ENCODE results near the gene TECTA. TPM values are rescaled to one million over a fixed set of nuclear protein-coding genes. Genes with fewer than 3 reads are reported as not detected.
"Not testable (repeated sequence)": the region's sequence is repeated elsewhere in the genome, so short reads cannot be mapped to it uniquely, and the experiment has no call there.

TECTA gene
- polyA plus RNA-seq, 1 donor, result 1.6 TPM

GRCh38 chr11:121095561-121095960 lies 5.5 kb upstream of the TECTA start:
- no peak for DNase-seq (ENCODE audit: low read depth)

- DNase-seq (ENCODE audit: low read depth), result no peak
These were observed 1.7 kb upstream of the TECTA start for GRCh38 chr11:121099364-121099763.

GRCh38 chr11:121099885-121100284 lies 1.2 kb upstream of the TECTA start:
- no peak for DNase-seq (ENCODE audit: low read depth)

GRCh38 chr11:121104312-121104762 lies 3.3 kb downstream of the TECTA start:
- DNase-seq (ENCODE audit: low read depth), result peak; percentile 68

- peak; percentile 95 for DNase-seq (ENCODE audit: low read depth)
These were observed 4.0 kb downstream of the TECTA start for GRCh38 chr11:121105063-121105480.

- DNase-seq (ENCODE audit: low read depth), result peak; percentile 60
These were observed 4.6 kb downstream of the TECTA start for GRCh38 chr11:121105481-121106195.

GRCh38 chr11:121106812-121107211 lies 5.8 kb downstream of the TECTA start:
- DNase-seq (ENCODE audit: low read depth), result no peak

- DNase-seq (ENCODE audit: low read depth), result no peak
These were observed 7.4 kb downstream of the TECTA start for GRCh38 chr11:121108413-121108812.

GRCh38 chr11:121109471-121109870 lies 8.4 kb downstream of the TECTA start:
- no peak for DNase-seq (ENCODE audit: low read depth)

GRCh38 chr11:121109916-121110586 lies 9.0 kb downstream of the TECTA start:
- DNase-seq (ENCODE audit: low read depth), result no peak

- no peak for DNase-seq (ENCODE audit: low read depth)
These were observed 10.1 kb downstream of the TECTA start for GRCh38 chr11:121110871-121111724.

- DNase-seq (ENCODE audit: low read depth), result no peak
These were observed 11.7 kb downstream of the TECTA start for GRCh38 chr11:121112498-121113455.

GRCh38 chr11:121113611-121114010 lies 12.6 kb downstream of the TECTA start:
- no peak for DNase-seq (ENCODE audit: low read depth)

GRCh38 chr11:121115024-121115423 lies 14.0 kb downstream of the TECTA start:
- DNase-seq (ENCODE audit: low read depth), result not testable (repeated sequence)

GRCh38 chr11:121117788-121118187 lies 16.7 kb downstream of the TECTA start:
- DNase-seq (ENCODE audit: low read depth), result no peak

GRCh38 chr11:121119440-121119839 lies 18.4 kb downstream of the TECTA start:
- no peak for DNase-seq (ENCODE audit: low read depth)

GRCh38 chr11:121122328-121122727 lies 21.3 kb downstream of the TECTA start:
- no peak for DNase-seq (ENCODE audit: low read depth)

- DNase-seq (ENCODE audit: low read depth), result no peak
These were observed 22.5 kb downstream of the TECTA start for GRCh38 chr11:121123496-121124069.

GRCh38 chr11:121127809-121128208 lies 26.8 kb downstream of the TECTA start:
- no peak for DNase-seq (ENCODE audit: low read depth)
